GM19438 (cell line): Measurements from ENCODE around the gene CTIF.

Experiments used
- ATAC-seq: cut with Tn5 transposase; IDR thresholded peaks from one replicate; pipeline ENCODE4 v1.9.1; 2021; ENCODE audit warnings: low read depth; ENCODE audit not compliant: unreplicated experiment

The CTIF gene

GRCh38 chr18:48780201-48780912 is 241.5 kb downstream of the CTIF start:
- no peak for ATAC-seq

- no peak for ATAC-seq
Measured at GRCh38 chr18:48780913-48781162, 242.0 kb downstream of the CTIF start.

- no peak for ATAC-seq
Measured at GRCh38 chr18:48781163-48781987, 242.5 kb downstream of the CTIF start.

- ATAC-seq, result no peak
Measured at GRCh38 chr18:48781988-48782363, 243.1 kb downstream of the CTIF start.

- ATAC-seq, result no peak
Measured at GRCh38 chr18:48782381-48782861, 243.6 kb downstream of the CTIF start.

GRCh38 chr18:48783616-48784520 is 245.0 kb downstream of the CTIF start:
- no peak for ATAC-seq

- peak; percentile 26 for ATAC-seq
Measured at GRCh38 chr18:48784656-48785055, 245.8 kb downstream of the CTIF start.

GRCh38 chr18:48785091-48785614 is 246.3 kb downstream of the CTIF start:
- peak; percentile 86 for ATAC-seq

- ATAC-seq, result peak; percentile 7
Measured at GRCh38 chr18:48785736-48786454, 247.1 kb downstream of the CTIF start.

GRCh38 chr18:48786455-48787202 is 247.8 kb downstream of the CTIF start:
- ATAC-seq, result no peak

GRCh38 chr18:48787203-48788151 is 248.6 kb downstream of the CTIF start:
- ATAC-seq, result no peak

- no peak for ATAC-seq
Measured at GRCh38 chr18:48788373-48788772, 249.5 kb downstream of the CTIF start.

GRCh38 chr18:48789259-48789812 is 250.5 kb downstream of the CTIF start:
- ATAC-seq, result no peak

GRCh38 chr18:48790226-48790863 is 251.5 kb downstream of the CTIF start:
- ATAC-seq, result no peak

- ATAC-seq, result peak; percentile 58
Measured at GRCh38 chr18:48790869-48791635, 252.2 kb downstream of the CTIF start.

- no peak for ATAC-seq
Measured at GRCh38 chr18:48791636-48792105, 252.8 kb downstream of the CTIF start.

GRCh38 chr18:48792141-48792540 is 253.3 kb downstream of the CTIF start:
- ATAC-seq, result no peak
